NOMO-1 (cell line): ENCODE data around the gene TFDP1.

ENCODE experiments used
- DNase-seq, 2 experiments: peaks; one replicate each; lab custom pipeline; 2025; ENCODE audit not compliant: unreplicated experiment in 2 of 2; lab: John Stamatoyannopoulos, UW

The TFDP1 gene

GRCh38 chr13:113596321-113597200, 12.0 kb downstream of the TFDP1 start:
- DNase-seq: no peak

- no peak for DNase-seq
Measured at GRCh38 chr13:113597391-113598080, 13.0 kb downstream of the TFDP1 start.

- DNase-seq: no peak
Measured at GRCh38 chr13:113598081-113598410, 13.5 kb downstream of the TFDP1 start.

GRCh38 chr13:113598481-113598880, 13.9 kb downstream of the TFDP1 start:
- DNase-seq: no peak

GRCh38 chr13:113599391-113599790, 14.8 kb downstream of the TFDP1 start:
- DNase-seq: no peak

- DNase-seq: no peak
Measured at GRCh38 chr13:113601166-113602070, 16.9 kb downstream of the TFDP1 start.

- no peak for DNase-seq
Measured at GRCh38 chr13:113602291-113602988, 17.9 kb downstream of the TFDP1 start.

GRCh38 chr13:113603116-113603710, 18.7 kb downstream of the TFDP1 start:
- no peak for DNase-seq

- DNase-seq: no peak
Measured at GRCh38 chr13:113604186-113604585, 19.6 kb downstream of the TFDP1 start.

GRCh38 chr13:113605461-113605860, 20.9 kb downstream of the TFDP1 start:
- no peak for DNase-seq

- DNase-seq: no peak
Measured at GRCh38 chr13:113605866-113606438, 21.4 kb downstream of the TFDP1 start.

GRCh38 chr13:113607056-113607888, 22.7 kb downstream of the TFDP1 start:
- DNase-seq: no peak

GRCh38 chr13:113607889-113608635, 23.5 kb downstream of the TFDP1 start:
- DNase-seq: no peak

GRCh38 chr13:113608967-113609533, 24.5 kb downstream of the TFDP1 start:
- no peak for DNase-seq

GRCh38 chr13:113609616-113610015, 25.1 kb downstream of the TFDP1 start:
- DNase-seq: no peak

- no peak for DNase-seq
Measured at GRCh38 chr13:113610266-113610665, 25.7 kb downstream of the TFDP1 start.

- no peak for DNase-seq
Measured at GRCh38 chr13:113611996-113612395, 27.4 kb downstream of the TFDP1 start.

GRCh38 chr13:113612607-113613006, 28.1 kb downstream of the TFDP1 start:
- no peak for DNase-seq
